Endothelial cell (in vitro differentiated cells): ENCODE measurements around the gene TMEM175. TPM values are rescaled to one million over a fixed set of nuclear protein-coding genes. Genes with fewer than 3 reads are reported as not detected.

Experiments
- DNase-seq: peaks from one replicate; pipeline ENCODE4 v3.0.0; 2021; ENCODE audit warnings: low spot score
- H3K27ac Mint-ChIP-seq: one replicate; pipeline ENCODE4 v1.8.0; 2021; ENCODE audit warnings: mixed read lengths, inconsistent platforms; ENCODE audit not compliant: unreplicated experiment
- H3K27me3 Mint-ChIP-seq: one replicate; pipeline ENCODE4 v1.8.0; 2021; ENCODE audit warnings: mild to moderate bottlenecking, moderate library complexity, mixed read lengths, inconsistent platforms; ENCODE audit not compliant: unreplicated experiment
- H3K36me3 Mint-ChIP-seq: one replicate; pipeline ENCODE4 v1.8.0; 2021; ENCODE audit warnings: mild to moderate bottlenecking, low read depth, mixed read lengths, inconsistent platforms; ENCODE audit not compliant: unreplicated experiment
- H3K4me1 Mint-ChIP-seq: one replicate; pipeline ENCODE4 v1.8.0; 2021; ENCODE audit warnings: mild to moderate bottlenecking, mixed read lengths, inconsistent platforms; ENCODE audit not compliant: unreplicated experiment
- H3K4me3 Mint-ChIP-seq: one replicate; pipeline ENCODE4 v1.8.0; 2021; ENCODE audit warnings: mild to moderate bottlenecking, mixed read lengths, inconsistent platforms; ENCODE audit not compliant: unreplicated experiment
- H3K9me3 Mint-ChIP-seq: one replicate; pipeline ENCODE4 v1.8.0; 2021; ENCODE audit warnings: mixed read lengths, inconsistent platforms; ENCODE audit not compliant: unreplicated experiment
- CTCF ChIP-seq: fragments of 200-600 bp; sonication (generic); IDR thresholded peaks from one replicate; pipeline ENCODE4 v1.5.0; 2021; ENCODE audit warnings: antibody characterized with exemption; ENCODE audit not compliant: unreplicated experiment
- total RNA-seq: library from RNA; stranded (reverse); fragmentation: NEBNext Ultra II Directional; extraction: Animal tissue kit (Norgen Biotek cat#: 25700); gene quantifications from one replicate; pipeline ENCODE4 v1.2.1, GENCODE V29; 2021; ENCODE audit not compliant: unreplicated experiment

The TMEM175 gene
- total RNA-seq, 1 donor from 2014 or later, result 31.4 TPM

- no peak for TF ChIP-seq CTCF
- no peaks in the 10 kb centered on the region for H3K4me1 Mint-ChIP-seq
- peaks cover 3% of the 10 kb centered on the region for H3K36me3 Mint-ChIP-seq
- H3K27ac Mint-ChIP-seq, result no peak overlapping the region
- DNase-seq, result no peak
- peaks cover 17% of the 10 kb centered on the region for H3K27me3 Mint-ChIP-seq
- no peak overlapping the region for H3K4me3 Mint-ChIP-seq
- no peaks in the 10 kb centered on the region for H3K9me3 Mint-ChIP-seq
Observed at GRCh38 chr4:965048-965765, 32.9 kb downstream of the TMEM175 start.

- H3K4me1 Mint-ChIP-seq, result no peaks in the 10 kb centered on the region
- no peak overlapping the region for H3K27ac Mint-ChIP-seq
- no peak for DNase-seq
- peaks cover 21% of the 10 kb centered on the region for H3K27me3 Mint-ChIP-seq
- TF ChIP-seq CTCF, result no peak
- no peaks in the 10 kb centered on the region for H3K9me3 Mint-ChIP-seq
- peak overlapping the region; percentile 69 for H3K4me3 Mint-ChIP-seq
- peaks cover 3% of the 10 kb centered on the region for H3K36me3 Mint-ChIP-seq
Observed at GRCh38 chr4:965766-966134, 33.5 kb downstream of the TMEM175 start.

GRCh38 chr4:966266-967112 lies 34.2 kb downstream of the TMEM175 start:
- no peak for DNase-seq
- H3K27me3 Mint-ChIP-seq, result peaks cover 22% of the 10 kb centered on the region
- peaks cover 3% of the 10 kb centered on the region for H3K36me3 Mint-ChIP-seq
- no peaks in the 10 kb centered on the region for H3K4me1 Mint-ChIP-seq
- no peak for TF ChIP-seq CTCF
- H3K27ac Mint-ChIP-seq, result no peak overlapping the region
- no peak overlapping the region for H3K4me3 Mint-ChIP-seq
- H3K9me3 Mint-ChIP-seq, result no peaks in the 10 kb centered on the region

GRCh38 chr4:967113-968104 lies 35.1 kb downstream of the TMEM175 start:
- H3K4me3 Mint-ChIP-seq, result no peak overlapping the region
- no peak overlapping the region for H3K27ac Mint-ChIP-seq
- peaks cover 3% of the 10 kb centered on the region for H3K36me3 Mint-ChIP-seq
- H3K4me1 Mint-ChIP-seq, result no peaks in the 10 kb centered on the region
- no peaks in the 10 kb centered on the region for H3K9me3 Mint-ChIP-seq
- no peak for DNase-seq
- H3K27me3 Mint-ChIP-seq, result peaks cover 21% of the 10 kb centered on the region
- TF ChIP-seq CTCF, result no peak
